Hippocampal formation (tissue), 2 donors: Measurements from ENCODE around the gene TMED6.
A peak's percentile ranks its signal among the peaks of the same experiment; 100 is the strongest.

Source experiments
- DNase-seq, 2 donors: peaks; one replicate each; lab custom pipeline; 2025; lab: John Stamatoyannopoulos, UW

Gene TMED6

DNA sequence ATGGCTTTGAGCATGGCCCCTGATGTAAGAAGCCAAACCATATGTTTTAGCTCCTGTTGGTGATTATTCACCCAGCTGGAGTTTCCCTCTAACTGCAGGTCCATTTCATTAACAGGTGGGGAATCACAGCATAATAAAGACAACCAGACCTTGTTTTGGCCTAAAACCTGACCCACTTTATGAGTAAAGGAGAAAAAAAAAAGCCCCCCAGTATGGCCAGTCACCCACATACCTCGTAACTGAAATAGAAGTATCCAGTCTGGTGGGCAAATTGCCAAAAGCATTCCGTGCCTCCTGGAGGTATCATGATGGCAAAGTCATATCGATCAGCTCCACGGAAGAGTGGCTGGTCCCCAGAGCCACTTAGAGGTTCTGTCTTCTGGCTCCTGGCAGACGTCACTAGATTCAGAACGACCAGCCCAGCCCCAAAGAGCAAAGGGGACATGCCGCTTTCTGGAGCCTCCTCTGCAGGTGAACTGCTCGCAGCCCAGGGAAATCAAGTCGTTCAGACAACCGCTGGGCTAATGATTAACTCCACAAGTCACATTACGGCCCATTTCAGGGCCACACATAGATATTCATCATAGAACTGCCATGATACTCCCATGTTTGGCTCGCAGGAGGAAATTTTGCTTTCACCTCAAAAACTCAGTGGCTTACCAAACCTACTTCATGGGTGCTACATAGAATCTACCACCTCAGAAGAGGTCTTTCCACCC, at the start of gene TMED6:
Gene TMED6 (minus strand): TSS at position 478 of the 719 bp plus-strand sequence. CDS start 33 bp downstream, at position 445.
- DNase-seq: no peak

DNA sequence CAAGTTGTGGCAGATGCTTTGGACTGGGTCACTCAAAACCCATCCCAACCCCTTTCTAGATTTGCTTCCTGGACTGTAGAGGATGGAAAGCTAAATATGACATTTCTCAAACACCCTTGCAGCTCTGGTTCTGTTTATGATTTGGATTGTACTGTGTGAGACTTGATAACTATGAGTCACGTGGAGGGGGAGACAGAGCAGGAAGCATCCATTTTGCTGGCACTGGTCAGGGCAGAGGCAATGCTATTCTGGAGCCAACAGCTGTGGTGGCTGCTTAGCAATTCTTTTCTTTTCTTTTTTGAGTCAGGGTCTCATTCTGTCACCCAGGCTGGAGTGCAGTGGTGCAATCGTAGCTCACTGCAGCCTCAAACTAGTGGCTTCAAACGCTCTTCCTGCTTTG, 47.8 kb upstream of the TMED6 start:
- no peak for DNase-seq

DNA sequence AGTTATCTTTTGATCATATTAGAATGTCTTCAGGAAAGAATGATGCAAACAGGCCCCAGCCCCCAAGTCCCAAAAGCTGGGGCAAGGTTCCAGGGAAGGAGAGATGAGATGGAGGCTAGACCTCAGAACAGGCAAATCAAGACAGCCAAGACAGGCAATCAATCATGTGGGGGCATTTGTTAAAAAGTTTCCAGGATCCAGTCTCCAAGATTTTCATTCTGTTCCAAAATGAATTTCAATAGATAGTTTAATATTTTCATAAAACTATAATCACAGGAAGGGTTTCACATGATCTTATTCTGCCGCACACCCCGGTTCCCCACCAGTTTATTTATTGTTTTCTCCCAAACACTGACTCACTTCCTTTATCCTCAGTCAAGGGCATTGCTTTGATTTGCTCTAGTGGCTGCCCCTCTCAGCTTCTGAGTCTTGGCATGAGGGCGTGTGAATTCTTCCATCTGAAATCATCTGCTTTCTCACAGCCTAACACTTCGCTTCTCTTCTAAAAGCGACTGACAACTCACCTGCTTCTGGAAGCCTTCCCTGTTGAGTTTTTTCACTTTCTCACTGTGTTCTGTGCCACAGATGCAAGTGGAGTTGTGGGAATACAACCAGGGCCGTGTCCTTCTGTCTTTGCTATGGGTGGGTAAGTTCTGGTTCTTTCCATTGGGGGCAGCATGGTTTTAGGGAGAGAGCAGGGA, 46.4 kb upstream of the TMED6 start:
- peak; percentile 41 to 85 for DNase-seq

DNA sequence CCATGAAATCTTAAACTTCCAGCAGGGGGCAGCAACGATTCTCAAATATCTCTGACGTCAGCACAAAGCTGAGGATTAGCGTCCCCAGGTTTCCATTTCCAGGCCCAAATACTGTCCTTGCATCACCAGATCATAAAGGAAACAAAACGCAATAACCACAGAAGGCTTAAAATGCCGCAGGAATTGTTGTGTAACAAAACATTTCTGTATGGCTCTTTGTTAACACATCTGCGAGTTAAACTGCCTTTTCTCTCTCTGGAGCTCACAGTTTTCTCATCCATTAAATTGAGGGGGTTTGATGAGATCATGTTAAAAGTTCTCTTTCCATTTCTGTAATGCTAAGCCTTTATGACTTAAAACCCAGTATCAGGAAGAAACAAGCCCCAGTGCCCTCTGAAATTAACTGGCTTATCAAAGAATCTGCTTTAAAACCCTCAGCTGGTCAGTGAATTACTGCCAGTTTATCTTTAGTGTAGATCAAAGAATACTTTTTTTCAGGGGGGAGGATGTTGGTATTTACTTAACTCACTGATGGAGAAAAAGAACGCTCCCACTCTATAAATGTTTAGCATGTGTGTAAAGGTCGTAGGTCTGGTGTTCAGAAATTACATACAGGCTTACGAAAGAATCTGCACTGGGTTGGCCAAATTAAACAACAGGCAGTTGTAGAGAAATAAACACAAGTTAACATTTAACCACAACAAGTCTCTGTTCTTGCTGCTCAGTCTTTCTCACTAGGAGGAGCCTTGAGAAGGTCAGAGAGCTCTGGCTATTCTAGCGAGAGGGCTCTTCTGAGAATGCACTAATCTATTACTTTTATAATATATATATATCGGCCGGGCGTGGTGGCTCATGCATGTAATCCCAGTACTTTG, 44.8 kb upstream of the TMED6 start:
- DNase-seq: peak; percentile 46 to 64

DNA sequence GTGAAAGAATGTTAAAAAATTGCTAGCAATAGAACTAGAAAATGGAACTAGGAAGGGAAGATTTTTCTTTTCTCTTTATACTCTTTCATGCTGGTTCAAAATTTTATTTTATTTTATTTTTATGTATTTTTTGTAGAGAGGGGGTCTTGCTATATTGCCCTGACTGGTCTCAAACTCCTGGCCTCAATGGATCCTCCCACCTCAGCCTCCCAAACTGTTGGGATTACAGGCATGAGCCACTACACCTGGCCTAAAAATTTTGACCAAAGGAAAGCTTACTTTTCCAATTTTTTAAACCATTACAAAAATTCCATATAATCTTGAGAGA, 44.2 kb upstream of the TMED6 start:
- no peak for DNase-seq

DNA sequence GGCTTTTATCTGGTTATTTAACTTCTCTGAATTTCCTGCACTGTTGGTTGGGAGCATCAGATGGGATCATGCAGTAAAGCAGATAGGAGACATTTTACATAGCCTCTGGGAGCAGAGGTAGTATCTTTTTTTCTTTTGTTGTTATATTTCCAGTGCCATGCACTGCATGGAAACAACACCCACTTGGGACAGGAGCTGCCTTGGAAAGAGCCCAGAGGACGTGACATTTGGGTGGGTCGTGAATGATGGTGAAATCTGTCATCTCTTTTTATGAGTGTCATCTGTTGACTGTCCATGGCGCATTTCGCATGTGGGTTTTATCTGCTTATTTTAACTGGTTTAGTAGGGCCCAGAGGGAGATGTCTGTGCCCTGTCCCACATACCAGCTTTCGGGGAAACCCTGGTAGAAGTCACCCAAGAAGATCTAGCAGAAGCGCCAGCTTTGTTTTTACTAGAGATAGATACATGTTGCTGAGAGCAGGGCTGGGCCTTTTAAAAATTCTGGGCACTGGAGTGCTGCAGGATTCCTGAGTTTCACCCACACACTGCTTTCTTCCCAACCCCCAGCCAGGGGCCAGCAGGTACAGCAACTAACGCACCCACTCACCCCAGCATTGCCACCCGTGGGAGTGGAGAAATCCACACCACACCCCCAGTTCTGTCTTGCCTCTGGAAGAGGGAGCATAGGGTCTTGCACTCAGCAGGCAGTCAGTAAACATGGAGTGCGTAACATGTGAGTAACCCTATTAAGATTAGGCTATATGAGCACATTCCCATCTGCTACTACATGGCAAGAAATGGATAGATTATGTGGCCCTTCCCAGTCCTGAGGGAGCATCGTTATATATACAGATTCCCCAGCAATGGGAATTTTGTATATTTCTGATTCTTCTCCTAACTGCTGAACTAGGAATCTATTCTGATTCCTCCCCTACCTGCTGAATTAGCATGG, 42.6 kb upstream of the TMED6 start:
- no peak for DNase-seq

DNA sequence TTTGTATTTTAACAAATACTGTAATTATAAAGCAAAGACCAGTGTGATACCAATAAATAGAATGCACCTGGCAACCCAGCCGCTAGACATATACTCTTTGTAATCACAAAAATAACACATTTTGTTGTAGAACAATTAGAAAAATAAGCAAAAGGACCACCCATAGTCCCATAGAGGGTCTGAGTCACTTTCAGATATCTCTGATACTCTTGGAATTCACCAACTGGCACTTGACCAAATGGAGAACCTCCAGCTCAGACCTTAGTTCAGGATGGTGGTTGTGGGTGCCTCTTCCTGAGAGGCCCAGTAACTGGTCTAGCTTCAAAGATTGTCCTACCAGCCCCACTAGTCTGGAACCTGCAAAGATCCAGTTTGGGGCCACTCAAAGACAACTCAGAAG, 35.0 kb upstream of the TMED6 start:
- no peak for DNase-seq

DNA sequence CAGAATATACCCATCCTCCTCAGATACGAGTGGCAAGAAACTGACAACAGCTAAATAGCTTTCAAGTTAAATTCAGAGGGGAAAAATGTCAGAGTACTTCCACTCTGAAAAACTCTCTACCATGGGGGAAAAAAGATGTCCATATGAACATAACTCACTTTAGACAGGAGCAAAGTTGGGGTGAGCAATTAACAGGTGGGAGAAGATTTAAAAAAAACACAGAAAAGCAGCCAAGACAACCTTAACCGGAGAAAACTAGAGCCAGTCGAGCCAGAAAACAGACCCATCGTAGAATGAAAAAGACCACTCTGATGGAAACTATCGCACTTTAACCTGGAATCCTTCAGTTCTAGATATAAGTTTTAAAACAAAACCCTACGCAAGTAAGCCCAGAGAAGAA, 33.4 kb upstream of the TMED6 start:
- no peak for DNase-seq

DNA sequence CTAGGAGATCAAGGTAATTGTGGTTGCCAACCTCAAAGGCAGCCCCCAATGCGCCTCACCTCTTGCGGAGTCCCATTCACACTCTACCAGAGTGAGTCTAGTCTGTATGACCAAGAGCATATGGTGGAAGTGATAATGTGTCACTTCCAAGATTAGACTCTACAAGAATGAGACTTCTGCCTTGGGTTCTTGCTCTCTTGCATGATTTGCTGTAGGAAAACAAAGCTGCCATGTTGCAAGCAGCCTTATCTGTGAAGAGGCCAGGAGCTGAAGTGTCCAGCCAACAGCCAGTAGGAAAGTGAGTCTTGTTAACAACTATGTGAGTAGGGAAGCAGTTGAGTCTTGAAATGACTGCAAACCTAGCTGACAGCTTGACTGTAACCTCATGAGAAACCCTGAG, 30.8 kb upstream of the TMED6 start:
- no peak for DNase-seq

DNA sequence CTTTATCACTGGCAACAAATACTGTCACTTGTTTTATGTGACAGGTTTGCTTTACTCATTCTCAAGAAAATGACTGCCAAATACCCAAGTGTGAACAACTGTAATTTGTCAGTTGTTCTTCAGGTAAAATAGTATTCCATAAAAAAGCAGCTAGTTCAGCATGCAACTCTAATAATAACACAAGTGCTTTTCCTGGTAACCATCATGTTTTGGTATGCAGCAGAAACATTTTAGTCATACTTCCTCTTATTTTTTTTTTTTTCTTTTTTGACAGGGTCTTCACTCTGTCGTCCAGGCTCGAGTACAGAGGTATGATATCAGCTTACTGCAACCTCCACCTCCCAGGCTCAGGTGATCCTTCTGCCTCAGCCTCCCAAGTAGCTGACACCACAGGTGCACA, 29.6 kb upstream of the TMED6 start:
- DNase-seq: no peak

DNA sequence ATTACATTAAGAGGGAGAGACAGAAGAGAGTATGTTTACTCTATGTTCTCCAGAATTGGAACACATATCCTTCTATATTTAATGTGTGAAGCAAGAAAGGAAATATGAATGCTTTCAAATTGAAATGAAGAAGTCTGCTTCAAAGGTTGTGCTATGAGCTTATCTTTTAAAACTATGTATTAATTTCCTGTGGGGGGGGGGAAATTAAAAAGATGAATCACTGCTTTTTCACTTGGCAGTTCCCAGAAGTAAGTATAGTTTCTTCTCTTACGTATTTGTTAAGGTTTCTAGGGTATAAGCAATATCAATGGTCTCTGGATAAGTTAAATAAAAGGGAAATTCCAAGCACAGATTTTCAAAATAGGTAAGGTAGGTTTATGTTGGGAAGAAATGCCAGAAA, 27.2 kb upstream of the TMED6 start:
- no peak for DNase-seq

DNA sequence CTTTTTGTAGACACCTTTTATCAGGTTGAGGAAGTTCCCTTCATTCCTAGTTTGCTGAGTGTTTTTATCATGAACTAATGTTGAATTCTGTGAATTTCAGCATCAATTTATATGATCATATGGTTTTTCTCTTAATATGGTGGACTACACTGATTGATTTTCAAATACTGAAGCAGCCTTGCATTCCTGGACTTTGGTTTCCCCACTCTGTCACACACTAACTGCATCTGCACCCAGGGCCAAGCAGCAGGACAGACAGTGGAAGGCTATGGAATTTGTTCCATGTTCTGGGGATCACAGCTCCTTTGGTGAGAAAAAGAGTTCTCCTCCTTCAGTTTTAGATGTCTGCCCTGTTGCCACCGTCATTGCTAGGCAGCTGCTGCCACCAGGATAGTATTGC, 26.4 kb upstream of the TMED6 start:
- no peak for DNase-seq

DNA sequence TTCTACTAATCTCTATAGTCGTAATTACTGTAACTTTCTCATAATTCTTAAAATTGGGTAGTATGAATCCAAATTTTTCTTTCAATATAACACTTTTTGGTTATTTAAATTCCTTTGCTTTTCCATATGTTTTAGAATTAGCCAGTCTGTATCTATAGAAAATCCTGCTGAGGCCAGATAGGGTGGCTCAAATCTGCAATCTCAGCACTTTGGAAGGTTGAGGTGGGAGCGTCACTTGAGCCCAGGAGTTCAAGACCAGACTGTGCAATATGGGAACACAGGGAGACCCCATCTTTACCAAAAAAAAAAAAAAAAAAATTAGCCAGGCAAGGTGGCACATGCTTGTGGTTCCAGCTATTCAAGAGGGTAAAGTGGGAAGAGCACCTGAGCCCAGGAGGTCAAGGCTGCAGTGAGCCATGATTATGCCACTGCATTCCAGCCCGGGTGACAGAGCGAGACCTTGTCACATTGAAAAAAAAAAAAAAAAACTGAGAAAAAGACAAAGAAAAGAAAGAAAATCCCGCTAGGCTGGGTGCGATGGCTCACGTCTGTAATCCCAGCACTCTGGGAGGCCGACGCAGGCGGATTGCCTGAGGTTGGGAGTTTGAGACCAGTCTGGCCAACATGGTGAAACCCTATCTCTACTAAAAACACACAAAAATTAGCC, 24.9 kb upstream of the TMED6 start:
- DNase-seq: no peak

DNA sequence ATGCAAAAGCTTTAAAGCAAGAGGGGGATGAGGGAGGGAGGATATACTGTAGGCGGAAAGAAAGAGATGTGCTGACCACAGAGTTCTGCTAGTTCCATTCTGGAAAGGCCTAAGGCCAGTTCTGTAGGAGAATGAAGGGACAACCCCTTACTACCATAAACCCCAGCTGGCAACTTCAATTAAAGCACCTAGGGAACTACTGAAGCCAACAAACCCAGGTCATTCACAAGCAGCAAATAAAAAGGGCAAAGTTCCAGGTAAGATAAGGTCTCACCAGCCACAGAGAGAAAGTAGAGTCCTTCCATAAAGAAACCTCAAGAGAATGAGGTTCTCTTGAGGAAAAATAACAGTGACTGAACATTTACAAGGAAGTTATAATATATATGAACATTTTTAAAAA, 21.4 kb upstream of the TMED6 start:
- DNase-seq: no peak

DNA sequence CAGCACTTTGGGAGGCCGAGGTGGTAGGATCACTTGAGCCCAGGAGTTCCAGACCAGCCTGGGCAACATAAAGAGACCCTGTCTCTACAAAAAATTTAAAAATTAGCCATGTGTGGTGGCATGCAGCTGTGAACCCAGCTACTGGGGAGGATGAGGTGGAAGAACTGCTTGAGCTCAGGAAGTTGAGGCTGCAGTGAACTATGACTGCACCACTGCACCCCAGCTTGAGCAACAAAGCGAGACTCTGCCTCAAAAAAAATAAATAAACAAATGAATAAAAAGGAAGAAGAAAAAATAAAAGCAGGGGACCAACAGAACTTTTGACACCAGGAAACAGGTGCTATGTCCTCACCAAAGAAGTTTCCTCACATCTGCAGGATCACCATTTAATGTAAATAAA, 20.0 kb upstream of the TMED6 start:
- no peak for DNase-seq

DNA sequence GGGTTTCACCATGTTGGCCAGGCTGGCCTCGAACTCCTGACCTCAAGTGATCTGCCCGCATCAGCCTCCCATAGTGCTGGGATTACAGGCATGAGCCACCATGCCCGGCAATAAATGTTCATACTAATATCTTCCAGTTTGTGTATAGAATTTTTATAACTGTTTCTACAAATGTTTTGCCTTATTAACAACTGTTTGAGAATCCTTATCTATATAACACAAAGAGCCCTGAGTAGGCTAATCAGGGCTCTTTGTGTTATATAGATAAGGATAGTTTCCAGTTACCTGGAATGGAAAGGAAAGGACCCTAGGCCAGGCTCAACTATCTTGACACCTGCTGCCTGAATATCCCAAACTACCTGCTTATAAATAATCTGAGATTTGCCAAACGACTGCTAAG, 17.3 kb upstream of the TMED6 start:
- no peak for DNase-seq

DNA sequence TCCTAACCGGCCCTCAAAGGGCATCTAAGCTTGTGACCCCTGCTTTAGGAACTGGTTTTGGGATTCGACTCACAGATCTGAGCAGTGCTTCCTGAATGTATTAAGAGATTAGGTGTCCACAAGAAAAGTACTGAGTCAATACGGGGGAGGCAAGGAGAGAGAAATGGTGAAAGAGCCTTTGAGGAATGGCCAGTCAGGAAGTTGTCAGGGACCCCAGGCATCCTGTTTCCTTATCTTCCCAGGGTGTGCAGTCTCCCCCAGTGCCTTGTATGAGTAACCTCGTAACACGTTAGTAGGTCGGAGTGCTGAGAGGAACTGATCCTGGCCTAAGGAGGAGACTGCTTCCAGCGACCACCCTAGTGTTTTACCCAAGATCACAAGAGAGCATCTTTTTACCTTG, 16.4 kb upstream of the TMED6 start:
- no peak for DNase-seq

DNA sequence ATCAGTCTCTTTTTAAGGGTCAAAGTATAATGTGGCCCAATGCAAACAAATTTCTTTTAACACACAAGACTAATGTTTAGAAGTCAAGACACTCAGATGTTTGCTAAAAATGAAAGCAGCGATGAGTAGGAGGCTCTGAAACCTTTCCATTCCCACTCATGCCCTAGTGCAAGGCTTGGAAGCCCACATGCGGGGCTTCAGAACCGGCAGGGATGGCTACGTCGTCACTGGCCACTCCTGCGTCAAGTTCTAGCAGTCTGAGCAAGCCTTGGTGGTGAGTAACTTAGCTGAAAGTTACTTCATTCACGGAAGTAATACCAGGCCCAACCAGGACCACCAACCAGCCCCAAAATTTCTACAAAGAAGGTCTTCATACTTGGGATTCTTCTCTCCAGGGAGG, 14.8 kb upstream of the TMED6 start:
- no peak for DNase-seq

DNA sequence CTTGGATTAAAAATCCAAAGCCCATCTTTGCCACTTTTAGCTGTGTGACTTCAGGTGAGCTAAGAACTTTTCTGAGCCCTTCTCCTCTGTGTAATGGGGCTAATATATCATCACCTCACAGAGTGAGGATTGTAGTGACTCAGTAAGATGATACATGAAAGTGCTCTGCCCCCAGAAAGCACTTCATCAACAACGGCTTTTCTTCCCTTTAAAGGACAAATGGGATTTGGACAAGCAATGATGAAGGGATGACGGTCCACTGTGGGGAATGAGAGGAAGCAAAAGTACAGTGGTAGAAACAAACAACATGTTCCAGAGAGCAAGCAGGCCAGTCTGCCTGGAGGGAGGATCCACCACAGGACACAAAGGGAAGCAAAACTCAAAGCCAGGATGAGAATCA, 14.3 kb upstream of the TMED6 start:
- DNase-seq: no peak

DNA sequence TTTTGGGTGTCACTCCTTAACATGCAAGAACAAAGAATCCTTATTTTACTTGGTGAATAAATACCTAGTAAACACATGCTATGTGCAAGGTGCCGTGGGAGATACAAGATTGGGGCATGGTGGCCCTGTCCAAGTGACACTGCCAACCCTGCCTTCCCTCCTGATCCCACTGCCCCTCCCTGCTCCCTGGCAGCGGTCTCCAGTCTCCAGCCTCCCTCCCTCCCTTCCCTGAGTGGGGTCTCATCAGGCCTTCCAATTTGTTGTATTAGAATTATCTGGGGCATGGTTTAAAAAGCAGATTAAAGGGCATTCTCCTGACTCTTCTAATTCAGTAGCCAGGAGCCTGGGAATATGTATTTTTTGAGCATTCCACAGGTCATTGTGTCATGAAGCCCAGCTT, 12.5 kb upstream of the TMED6 start:
- no peak for DNase-seq

DNA sequence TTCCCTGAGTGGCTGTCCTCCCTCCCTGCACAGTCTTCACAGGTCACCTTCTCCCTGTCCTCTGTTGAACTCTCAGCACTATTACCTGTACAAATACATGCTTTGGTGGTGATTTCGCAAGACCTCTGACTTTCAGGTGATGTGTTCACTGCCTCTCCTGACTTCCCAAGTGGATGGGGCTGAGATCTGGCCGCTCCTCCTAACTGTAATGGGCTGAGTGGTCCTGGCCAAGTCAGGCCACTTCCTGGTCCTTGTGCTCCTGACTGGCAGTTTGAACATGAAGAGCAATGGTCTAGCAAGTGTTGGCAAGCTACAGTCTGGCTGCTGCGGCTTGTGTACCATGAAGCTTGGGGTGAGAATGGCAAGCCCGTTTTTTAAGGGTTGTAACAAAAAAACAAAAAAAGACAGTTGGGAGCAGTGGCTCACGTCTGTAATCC, 11.7 kb upstream of the TMED6 start:
- no peak for DNase-seq
